PC-3 (cell line): ENCODE data around the gene ZNF600. TPM values are rescaled to one million over a fixed set of nuclear protein-coding genes. Genes with fewer than 3 reads are reported as not detected.
"Not testable (repeated sequence)": the region's sequence is repeated elsewhere in the genome, so short reads cannot be mapped to it uniquely, and the experiment has no call there.

Experiments used
- ATAC-seq: fragments of 200-7000 bp; cut with Tn5 transposase; 2 replicates; pipeline ENCODE4 v1.9.1; 2020; ENCODE audit warnings: mild to moderate bottlenecking, moderate library complexity
- BruUV-seq: library from RNA; stranded (reverse); fragments of 400-500 nt; replicated peaks from 2 replicates; lab custom pipeline; 2021; lab: Mats Ljungman, UMichigan
- CTCF ChIA-PET: fragments of 300-600 bp; sonication (Branson Sonifier 250); formaldehyde crosslinking; loops from one replicate; lab custom pipeline; 2022; ENCODE audit warnings: antibody characterized with exemption; lab: Charles Lee
- POLR2A ChIA-PET: fragments of 300-600 bp; sonication (Branson Sonifier 250); formaldehyde crosslinking; loops from one replicate; lab custom pipeline; 2022; ENCODE audit warnings: antibody characterized with exemption; ENCODE audit not compliant: unreplicated experiment; lab: Charles Lee
- DNase-seq: peaks from one replicate; pipeline ENCODE4 v3.0.0-alpha.2; 2015
- H2AFZ ChIP-seq: fragments of 300-600 bp; sonication (generic); 2 replicates; pipeline ENCODE4 v1.6.0; 2016; ENCODE audit warnings: antibody characterized with exemption, low read length
- H3F3A ChIP-seq: fragments of 300-600 bp; sonication (generic); one replicate; pipeline ENCODE4 v1.6.0; 2017; ENCODE audit warnings: antibody characterized with exemption, low read length, control low read depth, mild to moderate bottlenecking; ENCODE audit not compliant: unreplicated experiment
- H3K27ac ChIP-seq: fragments of 300-600 bp; sonication (generic); 2 replicates; pipeline ENCODE4 v1.5.1; 2016; ENCODE audit warnings: mild to moderate bottlenecking, low read length
- H3K27me3 ChIP-seq: fragments of 300-600 bp; sonication (generic); 2 replicates; pipeline ENCODE4 v1.6.1; 2016; ENCODE audit warnings: low read length, mixed read lengths
- H3K36me3 ChIP-seq: fragments of 300-600 bp; sonication (generic); 2 replicates; pipeline ENCODE4 v1.6.1; 2016; ENCODE audit warnings: low read depth, mixed run types, low read length, mixed read lengths
- H3K4me1 ChIP-seq: fragments of 300-600 bp; sonication (generic); 2 replicates; pipeline ENCODE4 v1.5.1; 2016; ENCODE audit warnings: low read length; ENCODE audit not compliant: insufficient read depth
- H3K4me2 ChIP-seq: fragments of 300-600 bp; sonication (generic); 2 replicates; pipeline ENCODE4 v1.6.0; 2016; ENCODE audit warnings: low read length
- H3K4me3 ChIP-seq: fragments of 300-600 bp; sonication (generic); 2 replicates; pipeline ENCODE4 v1.5.1; 2016; ENCODE audit warnings: mild to moderate bottlenecking, low read length, mixed read lengths
- H3K79me2 ChIP-seq: fragments of 300-600 bp; sonication (generic); 2 replicates; pipeline ENCODE4 v1.6.1; 2017; ENCODE audit warnings: low read length, mixed read lengths
- H3K9ac ChIP-seq: fragments of 300-600 bp; sonication (generic); 2 replicates; pipeline ENCODE4 v1.6.0; 2016; ENCODE audit warnings: mild to moderate bottlenecking, low read length
- H3K9me2 ChIP-seq: fragments of 300-600 bp; sonication (generic); replicated peaks from 2 replicates; pipeline ENCODE4 v1.6.1; 2016; ENCODE audit warnings: mixed run types, low read length, mixed read lengths
- H3K9me3 ChIP-seq: fragments of 300-600 bp; sonication (generic); 2 replicates; pipeline ENCODE4 v1.6.1; 2016; ENCODE audit warnings: low read length, mixed read lengths
- H4K20me1 ChIP-seq: fragments of 300-600 bp; sonication (generic); 2 replicates; pipeline ENCODE4 v1.6.1; 2016; ENCODE audit warnings: low read length, mixed read lengths
- EZH2 ChIP-seq: fragments of 300-600 bp; sonication (generic); IDR thresholded peaks from one replicate; pipeline ENCODE4 v1.6.1; 2017; ENCODE audit warnings: antibody characterized with exemption, mild to moderate bottlenecking, low read length; ENCODE audit not compliant: unreplicated experiment
- EZH2phosphoT487 ChIP-seq: fragments of 300-600 bp; sonication (generic); IDR thresholded peaks from 2 replicates; pipeline ENCODE4 v1.6.1; 2018; ENCODE audit warnings: mild to moderate bottlenecking, antibody characterized with exemption, low read length, borderline replicate concordance
- intact Hi-C: fragments of 100-400 bp; cut with micrococcal nuclease; formaldehyde crosslinking; loops from 2 replicates; pipeline ENCODE4 v1.9.0; 2023
- total RNA-seq: library from RNA; depleted of rRNA; stranded (reverse); fragments of >200 nt; gene quantifications from 2 replicates; pipeline ENCODE4 v1.2.3, GENCODE V29; 2014
- TF ChIP-seq, protein P1 (sequence below): fragments of 300-600 bp; sonication (generic); conservative IDR thresholded peaks from 2 replicates; pipeline ENCODE4 v1.5.1; 2017; ENCODE audit warnings: antibody characterized with exemption, low read depth, mild to moderate bottlenecking, low read length

Gene ZNF600
- total RNA-seq, 1 experiment from 2014 or later = 5.4 TPM

DNA sequence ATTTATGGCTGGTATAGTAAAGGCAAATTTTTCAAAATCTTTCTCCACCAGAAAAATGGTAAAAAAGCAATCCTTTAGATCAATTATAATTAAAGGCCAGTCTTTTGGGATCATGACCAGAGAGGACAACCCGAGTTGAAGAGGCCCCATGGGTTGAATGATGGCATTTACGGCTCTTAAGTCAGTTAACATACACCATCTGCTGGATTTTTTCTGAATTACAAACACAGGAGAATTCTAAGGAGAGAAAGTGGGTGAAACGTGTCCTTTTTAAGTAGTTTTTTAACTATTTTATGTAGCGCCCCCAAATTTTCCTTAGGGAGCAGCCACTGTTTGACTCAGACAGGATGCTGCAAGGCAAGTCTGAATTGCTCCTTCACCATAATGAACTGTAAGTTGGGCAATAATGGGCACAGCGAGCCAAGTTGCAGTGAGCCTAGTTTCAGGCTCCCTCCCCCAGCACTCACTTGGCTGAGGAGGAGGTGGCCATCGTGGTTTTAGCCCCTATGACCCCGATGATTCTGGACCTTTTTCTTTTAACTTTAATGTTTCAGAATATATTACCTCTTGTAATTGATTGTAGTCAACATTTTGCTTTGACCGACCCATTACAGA, 38.1 kb downstream of the ZNF600 start:
- ATAC-seq (peak; percentile 62), DNase-seq (peak; percentile 67)
- BruUV-seq = no TSS peak
- H4K20me1 ChIP-seq = no peaks in the 10 kb centered on the region
- H3F3A ChIP-seq = no peaks in the 10 kb centered on the region
- H3K36me3 ChIP-seq = no peaks in the 10 kb centered on the region
- no peaks in the 10 kb centered on the region for H3K27me3 ChIP-seq
- H3K79me2 ChIP-seq = no peaks in the 10 kb centered on the region
- H3K9me3 ChIP-seq = no peaks in the 10 kb centered on the region
- no peak overlapping the region for H3K9ac ChIP-seq
- no peaks in the 10 kb centered on the region for H3K9me2 ChIP-seq
- intact Hi-C loops = loop anchor here (1.0 kb wide), 3 partner anchors 110 to 500 kb away; partner anchors contain the start of genes ZNF808 and ZNF83
- H3K4me2 ChIP-seq = peak overlapping the region; percentile 46
- H3K4me1 ChIP-seq = no peaks in the 10 kb centered on the region
- H2AFZ ChIP-seq = 0 out of 2 replicates have a peak overlapping the region, but pooled peaks have one; percentile 52
- no peak overlapping the region for H3K4me3 ChIP-seq
- no peak overlapping the region for H3K27ac ChIP-seq
- no peak for TF ChIP-seq EZH2phosphoT487
- TF ChIP-seq, protein P1, sequence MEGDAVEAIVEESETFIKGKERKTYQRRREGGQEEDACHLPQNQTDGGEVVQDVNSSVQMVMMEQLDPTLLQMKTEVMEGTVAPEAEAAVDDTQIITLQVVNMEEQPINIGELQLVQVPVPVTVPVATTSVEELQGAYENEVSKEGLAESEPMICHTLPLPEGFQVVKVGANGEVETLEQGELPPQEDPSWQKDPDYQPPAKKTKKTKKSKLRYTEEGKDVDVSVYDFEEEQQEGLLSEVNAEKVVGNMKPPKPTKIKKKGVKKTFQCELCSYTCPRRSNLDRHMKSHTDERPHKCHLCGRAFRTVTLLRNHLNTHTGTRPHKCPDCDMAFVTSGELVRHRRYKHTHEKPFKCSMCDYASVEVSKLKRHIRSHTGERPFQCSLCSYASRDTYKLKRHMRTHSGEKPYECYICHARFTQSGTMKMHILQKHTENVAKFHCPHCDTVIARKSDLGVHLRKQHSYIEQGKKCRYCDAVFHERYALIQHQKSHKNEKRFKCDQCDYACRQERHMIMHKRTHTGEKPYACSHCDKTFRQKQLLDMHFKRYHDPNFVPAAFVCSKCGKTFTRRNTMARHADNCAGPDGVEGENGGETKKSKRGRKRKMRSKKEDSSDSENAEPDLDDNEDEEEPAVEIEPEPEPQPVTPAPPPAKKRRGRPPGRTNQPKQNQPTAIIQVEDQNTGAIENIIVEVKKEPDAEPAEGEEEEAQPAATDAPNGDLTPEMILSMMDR = peak; percentile 73
- CTCF ChIA-PET = no interaction called here
- POLR2A ChIA-PET = no interaction called here

DNA sequence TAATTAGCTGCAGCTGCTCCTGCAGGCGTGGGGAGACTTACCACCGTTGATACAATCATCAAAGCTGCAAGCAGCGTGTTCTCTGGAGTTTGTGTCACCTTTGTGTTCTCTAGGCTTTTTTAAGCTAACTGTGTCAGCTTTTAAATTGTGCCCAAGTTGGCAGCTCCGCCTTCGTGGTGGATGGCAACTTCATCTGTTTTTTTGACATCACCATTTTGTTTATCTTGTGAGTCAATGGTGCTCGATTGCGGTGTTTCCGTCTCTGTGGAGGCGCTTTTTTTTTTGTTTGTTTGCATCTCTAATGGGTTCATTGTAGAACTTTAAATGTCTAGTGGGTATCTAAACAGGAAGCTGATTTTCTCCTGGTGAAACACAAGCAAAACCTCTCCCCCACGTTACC, 40.7 kb downstream of the ZNF600 start:
- H2AFZ ChIP-seq, H4K20me1 ChIP-seq, H3K27me3 ChIP-seq, H3K9ac ChIP-seq, intact Hi-C loops, BruUV-seq, H3K9me3 ChIP-seq, CTCF ChIA-PET, POLR2A ChIA-PET, H3K4me1 ChIP-seq, H3K79me2 ChIP-seq, H3K36me3 ChIP-seq, H3F3A ChIP-seq, H3K4me3 ChIP-seq, H3K9me2 ChIP-seq: not testable (repeated sequence)
- Histone ChIP-seq H3K4me2 (peak overlapping the region; percentile 9; the same call in 1 of the 2 replicates), H3K27ac (peak overlapping the region; percentile 34; the same call in 1 of the 2 replicates)
- ATAC-seq (peak; percentile 77), DNase-seq (peak; percentile 77)

DNA sequence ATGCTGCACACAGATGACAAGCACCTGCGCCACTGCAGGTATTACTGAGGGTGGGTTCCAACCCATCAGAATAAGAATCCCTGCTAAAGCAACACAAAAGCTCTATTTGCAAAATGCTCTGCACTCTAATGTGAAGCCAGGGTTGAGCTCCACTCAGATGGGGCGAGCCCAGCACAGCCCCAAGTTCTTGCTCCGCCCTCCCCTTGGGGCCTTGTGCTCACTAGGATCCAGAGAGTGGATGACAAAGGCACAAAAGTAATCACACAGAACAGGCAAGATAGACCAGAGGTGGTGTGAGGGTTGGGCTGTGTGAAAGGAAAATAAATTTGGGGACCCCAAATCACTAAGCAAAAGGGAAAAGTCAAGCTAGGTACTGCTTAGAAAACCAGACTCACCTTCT, 43.5 kb downstream of the ZNF600 start:
- Histone ChIP-seq H3F3A (no peaks in the 10 kb centered on the region), H3K4me3 (no peak overlapping the region), H3K27ac (no peak overlapping the region), H4K20me1 (no peaks in the 10 kb centered on the region), H3K27me3 (no peaks in the 10 kb centered on the region), H3K36me3 (no peaks in the 10 kb centered on the region), H3K9me3 (peaks cover 9% of the 10 kb centered on the region; the same call in 1 of the 2 replicates), H3K79me2 (no peaks in the 10 kb centered on the region), H3K4me1 (no peaks in the 10 kb centered on the region), H3K9ac (no peak overlapping the region), H3K9me2 (no peaks in the 10 kb centered on the region), H3K4me2 (no peak overlapping the region), H2AFZ (no peak overlapping the region)
- BruUV-seq = no TSS peak
- POLR2A ChIA-PET = no interaction called here
- intact Hi-C loops = no loop called here
- no peak for ATAC-seq
- TF ChIP-seq EZH2 (no peak), EZH2phosphoT487 (no peak)
- TF ChIP-seq, protein P1 = no peak
- CTCF ChIA-PET = no interaction called here
- no peak for DNase-seq
